Breast epithelium (tissue), 3 donors: ENCODE results near the gene TMEM218.

Source experiments
- POLR2A ChIP-seq: fragments of 450-650 bp; IDR thresholded peaks from one replicate; pipeline ENCODE4 v1.6.1; 2016; ENCODE audit warnings: antibody characterized with exemption, mild to moderate bottlenecking, moderate library complexity
- POLR2AphosphoS5 ChIP-seq, 3 donors: sonication (generic); formaldehyde crosslinking; IDR thresholded peaks; one replicate each; pipeline ENCODE4 v1.6.1; 2017; ENCODE audit warnings: antibody characterized with exemption in 3 of 3
- TF ChIP-seq, protein P1 (sequence below), 3 donors: fragments of 450-650 bp; IDR thresholded peaks; one replicate each; pipeline ENCODE4 v1.5.1; 2016 to 2017; ENCODE audit warnings: antibody characterized with exemption in 3 of 3, mild to moderate bottlenecking in 3 of 3, moderate library complexity in 3 of 3

- TF ChIP-seq POLR2A: no peak
- TF ChIP-seq, protein P1, sequence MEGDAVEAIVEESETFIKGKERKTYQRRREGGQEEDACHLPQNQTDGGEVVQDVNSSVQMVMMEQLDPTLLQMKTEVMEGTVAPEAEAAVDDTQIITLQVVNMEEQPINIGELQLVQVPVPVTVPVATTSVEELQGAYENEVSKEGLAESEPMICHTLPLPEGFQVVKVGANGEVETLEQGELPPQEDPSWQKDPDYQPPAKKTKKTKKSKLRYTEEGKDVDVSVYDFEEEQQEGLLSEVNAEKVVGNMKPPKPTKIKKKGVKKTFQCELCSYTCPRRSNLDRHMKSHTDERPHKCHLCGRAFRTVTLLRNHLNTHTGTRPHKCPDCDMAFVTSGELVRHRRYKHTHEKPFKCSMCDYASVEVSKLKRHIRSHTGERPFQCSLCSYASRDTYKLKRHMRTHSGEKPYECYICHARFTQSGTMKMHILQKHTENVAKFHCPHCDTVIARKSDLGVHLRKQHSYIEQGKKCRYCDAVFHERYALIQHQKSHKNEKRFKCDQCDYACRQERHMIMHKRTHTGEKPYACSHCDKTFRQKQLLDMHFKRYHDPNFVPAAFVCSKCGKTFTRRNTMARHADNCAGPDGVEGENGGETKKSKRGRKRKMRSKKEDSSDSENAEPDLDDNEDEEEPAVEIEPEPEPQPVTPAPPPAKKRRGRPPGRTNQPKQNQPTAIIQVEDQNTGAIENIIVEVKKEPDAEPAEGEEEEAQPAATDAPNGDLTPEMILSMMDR (IDR thresholded peaks at IDR 0.05): no peak
- TF ChIP-seq POLR2AphosphoS5 (IDR thresholded peaks at IDR 0.05): no peak
Measured at GRCh38 chr11:125102025-125102424, 9.4 kb downstream of the TMEM218 start.
